ENCODE results near the gene OLFML1.
"Not testable (repeated sequence)": the region's sequence is repeated elsewhere in the genome, so short reads cannot be mapped to it uniquely, and the experiment has no call there.

OLFML1 gene

DNA sequence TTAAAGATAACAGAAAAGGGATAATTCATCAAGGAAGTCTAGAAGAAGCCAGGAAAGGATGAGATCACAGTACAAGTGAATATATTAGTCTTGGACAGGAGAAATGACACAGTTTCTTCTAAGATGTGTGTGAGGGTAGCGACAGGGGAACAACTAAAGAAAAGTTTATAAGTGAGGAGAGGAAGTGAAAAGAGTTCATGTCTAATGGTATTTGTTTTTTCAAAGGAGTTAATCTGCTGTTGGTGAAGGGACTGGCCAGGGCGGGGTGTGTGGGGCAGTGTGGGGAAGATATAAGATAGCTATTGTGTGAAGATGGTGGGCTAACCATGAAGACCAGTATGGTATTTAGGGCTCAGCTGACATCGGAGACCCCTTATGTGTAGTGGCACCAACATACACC, 20.9 kb downstream of the OLFML1 start:
- H3K4me3 ChIP-seq, result no peak overlapping the region
- H3K27ac ChIP-seq, result no peak overlapping the region

DNA sequence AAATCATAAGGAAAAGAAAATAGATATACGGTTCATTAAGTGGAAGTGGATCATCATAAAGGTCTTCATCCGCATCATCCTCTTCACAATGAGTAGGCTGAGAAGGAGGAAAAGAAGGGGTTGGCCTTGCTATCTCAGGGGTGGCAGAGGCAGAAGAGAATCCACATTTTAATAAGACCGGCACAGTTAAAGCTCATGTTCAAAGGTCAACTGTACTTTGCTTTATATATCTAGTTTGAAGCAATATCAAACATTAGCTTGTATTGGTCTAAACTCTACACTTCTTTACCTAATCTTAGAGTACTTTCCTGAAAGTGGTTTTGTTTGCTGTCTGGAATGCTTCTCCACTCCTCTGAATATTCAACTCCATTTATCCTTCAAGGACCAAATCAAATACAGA, 22.8 kb downstream of the OLFML1 start:
- H3K27ac ChIP-seq, result no peak overlapping the region
- H3K4me3 ChIP-seq, result no peak overlapping the region

- Histone ChIP-seq H3K4me3 (no peak overlapping the region), H3K27ac (no peak overlapping the region)
These were observed 24.7 kb downstream of the OLFML1 start for GRCh38 chr11:7509966-7510365.

GRCh38 chr11:7511401-7511800, 26.1 kb downstream of the OLFML1 start:
- no peak overlapping the region for H3K4me3 ChIP-seq
- peak overlapping the region in 9 of 21 experiments; percentile 11 to 94 (median 86) for H3K27ac ChIP-seq

DNA sequence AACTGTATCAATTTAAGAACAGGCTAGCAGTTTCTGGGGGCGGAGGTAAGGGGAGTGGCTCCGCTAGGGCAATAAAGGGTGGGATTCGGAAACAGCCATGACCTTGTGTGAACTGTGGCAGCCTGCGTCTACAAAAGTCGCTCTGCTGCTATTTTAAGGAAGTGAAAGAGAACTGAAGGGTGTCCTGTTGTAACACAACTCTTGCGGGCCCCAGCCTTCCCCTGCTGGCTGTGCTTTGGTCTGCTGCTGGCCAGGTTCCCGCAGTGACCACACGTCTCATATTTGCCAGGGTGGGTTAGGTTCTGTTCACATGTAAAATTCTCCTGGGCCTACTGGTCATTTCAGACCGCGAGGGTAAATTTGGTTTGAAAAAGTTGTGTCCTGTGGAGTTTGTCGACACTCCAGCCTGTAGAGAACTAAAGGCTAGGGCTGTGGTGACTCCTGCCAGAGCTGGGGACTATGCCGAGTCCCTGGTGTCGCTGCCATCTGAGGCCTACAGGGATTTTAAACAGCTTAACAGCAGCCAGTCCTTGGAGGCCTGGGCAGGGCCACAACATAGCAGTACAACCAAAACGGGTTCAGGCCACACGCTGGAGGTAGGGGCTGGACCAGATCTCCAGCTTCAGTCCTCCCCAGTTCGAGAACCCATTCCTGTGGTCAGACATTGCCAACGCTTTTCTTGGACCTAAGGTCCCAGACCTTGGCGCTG, 27.4 kb downstream of the OLFML1 start:
- H3K4me3 ChIP-seq, result peak overlapping the region; percentile 53 to 88 (median 69)
- H3K27ac ChIP-seq, result peak overlapping the region; percentile 32 to 94 (median 89)

- peak within 1 kb of the TSS; percentile 53 to 88 (median 69) for H3K4me3 ChIP-seq
- H3K27ac ChIP-seq, result peak within 1 kb of the TSS; percentile 32 to 94 (median 89)
These were observed 28.2 kb downstream of the OLFML1 start, which contains the start of gene PPFIBP2 for GRCh38 chr11:7513234-7514098. Gene PPFIBP2 (plus strand): TSS chr11:7513999. CDS start chr11:7549476, 35,477 bp downstream.

DNA sequence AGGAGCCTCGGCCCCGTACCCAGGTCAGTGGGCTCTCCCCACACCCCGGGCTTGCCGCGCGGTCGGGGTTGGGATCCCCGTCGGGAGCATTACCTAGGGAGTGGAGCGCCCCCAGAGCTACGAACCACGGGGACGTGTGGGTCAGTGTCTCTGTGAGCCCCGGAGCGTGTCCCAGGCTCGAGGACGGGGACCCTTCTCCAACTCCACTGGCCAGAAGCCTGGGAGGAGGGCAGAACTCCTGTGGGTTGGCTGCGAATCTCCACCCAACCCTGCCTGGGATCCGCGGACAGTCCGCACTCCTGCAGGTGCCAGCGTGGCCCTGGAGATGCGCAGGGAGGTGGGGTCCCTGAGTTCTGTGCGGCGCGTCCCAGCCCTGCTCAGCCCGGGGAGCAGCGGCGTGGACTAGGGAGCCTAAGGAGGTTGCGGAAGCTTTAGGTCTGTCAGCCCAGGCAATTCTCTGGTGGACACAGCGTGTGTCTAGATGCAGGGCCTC, 28.8 kb downstream of the OLFML1 start:
- Histone ChIP-seq H3K27ac (peak overlapping the region in 20 of 21 experiments; percentile 76 to 94 (median 89)), H3K4me3 (peak overlapping the region; percentile 53 to 88 (median 69))

GRCh38 chr11:7515447-7515886, 30.2 kb downstream of the OLFML1 start:
- H3K27ac ChIP-seq, result no peak overlapping the region
- H3K4me3 ChIP-seq, result no peak overlapping the region

DNA sequence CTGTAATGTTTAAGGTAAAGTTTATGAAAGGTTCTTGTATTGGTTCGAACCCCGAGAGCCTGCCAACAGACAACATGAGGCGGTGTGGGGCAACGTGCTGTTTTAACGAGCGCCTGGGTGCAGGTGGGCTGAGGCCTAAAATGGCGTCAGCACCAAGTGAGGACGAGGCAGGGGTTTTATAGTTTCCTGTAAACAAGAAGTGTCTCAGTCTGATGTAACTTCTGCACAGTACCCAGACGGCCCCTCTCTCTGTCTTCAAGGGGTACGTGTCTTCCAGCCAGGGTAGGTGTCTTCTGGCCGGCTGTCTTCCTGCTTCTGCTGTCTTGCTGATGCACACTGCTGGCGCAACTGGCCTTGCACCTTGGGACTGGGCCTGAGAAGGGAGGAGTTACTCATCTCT, 31.2 kb downstream of the OLFML1 start:
- no peak overlapping the region for H3K4me3 ChIP-seq

GRCh38 chr11:7517743-7518142, 32.4 kb downstream of the OLFML1 start:
- H3K4me3 ChIP-seq, H3K27ac ChIP-seq: not testable (repeated sequence)

More for the DNA sequence above, 31.2 kb downstream of the OLFML1 start:
- no peak overlapping the region for H3K27ac ChIP-seq

GRCh38 chr11:7518811-7519562, 33.7 kb downstream of the OLFML1 start:
- Histone ChIP-seq H3K4me3 (no peak overlapping the region), H3K27ac (no peak overlapping the region)

GRCh38 chr11:7520011-7520942, 35.0 kb downstream of the OLFML1 start:
- Histone ChIP-seq H3K27ac (peak overlapping the region in 10 of 21 experiments; percentile 3 to 76 (median 44)), H3K4me3 (no peak overlapping the region)

DNA sequence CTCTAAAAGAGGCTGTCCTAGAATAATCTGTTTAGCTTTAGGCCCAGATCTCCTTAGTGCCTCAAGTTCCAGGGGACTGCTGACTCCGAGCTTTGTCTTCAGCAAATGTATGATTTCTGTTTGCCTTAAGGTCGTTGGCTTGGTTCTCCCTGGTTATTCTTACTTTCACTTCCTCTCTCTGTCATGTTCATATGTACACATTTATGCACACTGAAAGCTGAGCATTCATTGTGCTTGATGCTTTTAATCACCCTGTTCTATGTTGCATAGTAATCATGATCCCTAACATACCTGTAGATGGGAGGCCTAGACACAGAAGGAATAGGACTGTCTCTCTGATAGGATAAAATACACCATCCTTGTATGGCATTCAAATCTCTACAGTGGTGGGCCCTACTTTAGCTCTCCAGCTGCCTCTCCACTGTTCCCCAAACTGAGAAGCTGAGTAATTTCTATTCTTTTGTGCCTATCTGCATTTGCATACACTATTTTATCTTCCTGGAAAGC, 35.7 kb downstream of the OLFML1 start:
- Histone ChIP-seq H3K4me3 (no peak overlapping the region), H3K27ac (peak overlapping the region in 12 of 21 experiments; percentile 3 to 76 (median 40))

GRCh38 chr11:7522121-7522520, 36.8 kb downstream of the OLFML1 start:
- H3K27ac ChIP-seq, result peak overlapping the region in 9 of 21 experiments; percentile 36 to 76 (median 43)
- no peak overlapping the region for H3K4me3 ChIP-seq

DNA sequence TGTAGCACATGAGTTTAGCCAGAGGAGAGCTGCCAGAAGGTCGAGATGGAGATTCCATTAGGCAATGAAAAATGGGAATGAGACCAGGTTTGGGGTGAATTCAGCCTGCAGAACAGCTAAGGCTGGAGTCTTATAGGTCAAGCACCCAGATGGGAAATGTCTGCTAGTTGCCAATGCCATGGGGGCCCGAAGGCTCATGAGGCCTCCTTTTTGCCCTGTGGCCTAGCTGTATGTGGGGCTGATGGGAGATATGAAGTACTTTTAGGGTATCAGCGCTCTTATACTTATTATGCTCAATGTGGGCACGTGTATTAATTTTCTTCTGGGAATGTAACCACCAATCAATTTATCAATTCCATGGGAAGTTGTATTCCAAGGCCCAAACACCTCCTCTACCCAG, 37.2 kb downstream of the OLFML1 start:
- H3K27ac ChIP-seq, result peak overlapping the region in 9 of 21 experiments; percentile 7 to 70 (median 47)
- no peak overlapping the region for H3K4me3 ChIP-seq

DNA sequence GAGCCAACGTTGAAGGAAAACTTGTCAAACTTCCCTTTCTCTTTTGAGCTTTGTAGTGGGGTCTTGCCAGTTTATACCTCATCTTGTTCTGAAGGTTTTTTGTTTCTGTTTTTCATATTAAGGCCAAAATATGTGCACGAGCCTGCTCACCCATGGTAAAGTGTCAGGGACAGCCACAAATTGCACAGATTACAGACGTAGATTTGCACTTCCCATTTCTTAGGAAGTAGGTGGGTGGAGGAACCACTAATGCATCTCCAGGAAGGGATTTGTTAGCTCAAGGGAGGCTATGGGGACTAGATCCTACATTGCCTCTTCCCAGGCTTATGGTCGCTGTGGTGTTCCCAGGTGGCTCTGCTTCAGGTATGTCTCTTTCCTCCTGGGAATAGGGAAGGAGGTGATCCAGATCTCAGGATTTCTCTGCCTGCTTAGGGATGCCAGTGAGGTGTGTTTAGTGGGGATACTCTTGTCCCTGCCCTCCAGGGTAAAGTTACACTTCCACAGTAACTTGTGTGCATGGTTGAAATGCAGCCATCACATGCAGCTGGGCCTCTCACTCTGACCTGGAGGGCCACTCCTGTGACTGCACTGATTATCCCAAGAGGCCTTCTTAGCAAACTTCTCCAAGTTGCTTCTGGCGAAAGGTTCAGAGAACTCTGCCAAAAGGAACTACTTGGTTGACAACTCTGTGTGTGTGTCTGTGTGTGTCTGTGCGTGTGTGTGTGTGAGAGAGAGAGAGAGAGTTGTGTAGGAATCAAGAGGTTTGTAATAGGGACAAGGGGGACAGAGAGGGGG, 38.3 kb downstream of the OLFML1 start:
- H3K27ac ChIP-seq, result peak overlapping the region in 10 of 21 experiments; percentile 27 to 73 (median 58)
- no peak overlapping the region for H3K4me3 ChIP-seq

GRCh38 chr11:7524462-7525235, 39.3 kb downstream of the OLFML1 start:
- Histone ChIP-seq H3K4me3 (no peak overlapping the region), H3K27ac (peak overlapping the region in 9 of 21 experiments; percentile 4 to 73 (median 59))

Measured in skin epidermis (tissue), 12 donors.